ENCODE data around the gene ZBTB40.

The ZBTB40 gene

GRCh38 chr1:22503721-22504410, 52.2 kb downstream of the ZBTB40 start:
- DNase-seq (ENCODE audit: low spot score), result no peak

- no peak for DNase-seq (ENCODE audit: low spot score)
Measured at GRCh38 chr1:22506130-22506692, 54.6 kb downstream of the ZBTB40 start.

GRCh38 chr1:22507587-22507986, 55.9 kb downstream of the ZBTB40 start:
- no peak for DNase-seq (ENCODE audit: low spot score)

- DNase-seq (ENCODE audit: low spot score), result no peak
Measured at GRCh38 chr1:22508329-22508728, 56.7 kb downstream of the ZBTB40 start.

- no peak for DNase-seq (ENCODE audit: low spot score)
Measured at GRCh38 chr1:22508991-22509390, 57.3 kb downstream of the ZBTB40 start.

GRCh38 chr1:22509815-22510214, 58.2 kb downstream of the ZBTB40 start:
- DNase-seq (ENCODE audit: low spot score), result no peak

- DNase-seq (ENCODE audit: low spot score), result no peak
Measured at GRCh38 chr1:22512873-22513272, 61.2 kb downstream of the ZBTB40 start.

GRCh38 chr1:22516906-22517571, 65.4 kb downstream of the ZBTB40 start:
- DNase-seq (ENCODE audit: low spot score), result no peak

GRCh38 chr1:22517956-22518355, 66.3 kb downstream of the ZBTB40 start:
- DNase-seq (ENCODE audit: low spot score), result no peak

GRCh38 chr1:22518379-22518778, 66.7 kb downstream of the ZBTB40 start:
- DNase-seq (ENCODE audit: low spot score), result no peak

GRCh38 chr1:22520871-22521270, 69.2 kb downstream of the ZBTB40 start:
- no peak for DNase-seq (ENCODE audit: low spot score)

GRCh38 chr1:22521692-22522091, 70.0 kb downstream of the ZBTB40 start:
- no peak for DNase-seq (ENCODE audit: low spot score)

- DNase-seq (ENCODE audit: low spot score), result no peak
Measured at GRCh38 chr1:22522221-22522743, 70.6 kb downstream of the ZBTB40 start.

- no peak for DNase-seq (ENCODE audit: low spot score)
Measured at GRCh38 chr1:22524481-22524880, 72.8 kb downstream of the ZBTB40 start.

- no peak for DNase-seq (ENCODE audit: low spot score)
Measured at GRCh38 chr1:22525211-22525610, 73.6 kb downstream of the ZBTB40 start.

- no peak for DNase-seq (ENCODE audit: low spot score)
Measured at GRCh38 chr1:22525646-22526045, 74.0 kb downstream of the ZBTB40 start.

- DNase-seq (ENCODE audit: low spot score), result no peak
Measured at GRCh38 chr1:22526098-22526497, 74.4 kb downstream of the ZBTB40 start.

GRCh38 chr1:22526677-22527076, 75.0 kb downstream of the ZBTB40 start:
- no peak for DNase-seq (ENCODE audit: low spot score)

- no peak for DNase-seq (ENCODE audit: low spot score)
Measured at GRCh38 chr1:22527122-22527521, 75.5 kb downstream of the ZBTB40 start.

- no peak for DNase-seq (ENCODE audit: low spot score)
Measured at GRCh38 chr1:22527555-22528296, 76.1 kb downstream of the ZBTB40 start.

GRCh38 chr1:22528451-22528850, 76.8 kb downstream of the ZBTB40 start:
- DNase-seq (ENCODE audit: low spot score), result no peak
